B cell (primary cell): ENCODE results near the gene MESP2. TPM values are rescaled to one million over a fixed set of nuclear protein-coding genes. Genes with fewer than 3 reads are reported as not detected.

ENCODE experiments used
- ATAC-seq: fragments of 200-7000 bp; cut with Tn5 transposase; one replicate; pipeline ENCODE4 v1.10.0; 2021; ENCODE audit warnings: low read depth, mild to moderate bottlenecking, moderate number of reproducible peaks, moderate library complexity
- CTCF ChIA-PET: fragments of 350-600 bp; sonication (Branson Sonifier 250); formaldehyde crosslinking; loops from one replicate; lab custom pipeline; 2021; ENCODE audit warnings: antibody characterized with exemption, inconsistent platforms; lab: Charles Lee
- POLR2A ChIA-PET: fragments of 350-600 bp; sonication (Branson Sonifier 250); formaldehyde crosslinking; loops from one replicate; lab custom pipeline; 2021; ENCODE audit warnings: antibody characterized with exemption; lab: Charles Lee
- DNase-seq: peaks from one replicate; pipeline ENCODE4 v3.0.0; 2013
- H2AFZ ChIP-seq: 2 replicates; pipeline ENCODE4 v1.6.1; 2012; ENCODE audit warnings: mild to moderate bottlenecking, low read depth, low read length; ENCODE audit not compliant: insufficient read depth, poor library complexity, severe bottlenecking
- H3K27ac ChIP-seq, 2 donors: 1 replicate in 1 of 2; 2 replicates in 1 of 2; pipeline ENCODE4 v1.5.1; 2012 to 2013; ENCODE audit warnings: low read length in 2 of 2, mild to moderate bottlenecking in 2 of 2, moderate library complexity in 1 of 2
- H3K27me3 ChIP-seq, 4 experiments: fragments of 200-600 bp in 1 of 4; sonication (generic) in 1 of 4; replicated peaks in 1 of 4; 1 replicate in 2 of 4; 2 replicates in 2 of 4; pipeline versions ENCODE4 v1.6.1 to v1.7.0; 2013 to 2016; ENCODE audit warnings: low read length in 3 of 4, mild to moderate bottlenecking in 2 of 4, mixed read lengths in 1 of 4, moderate library complexity in 1 of 4; ENCODE audit not compliant: insufficient read depth in 4 of 4, control insufficient read depth in 3 of 4; ENCODE audit errors: control extremely low read depth in 1 of 4
- H3K36me3 ChIP-seq, 2 experiments: replicated peaks in 1 of 2; 1 replicate in 1 of 2; 2 replicates in 1 of 2; pipeline versions ENCODE4 v1.6.1 to v1.7.1; 2013; ENCODE audit warnings: low read length in 1 of 2; ENCODE audit not compliant: insufficient read depth in 2 of 2, control insufficient read depth in 1 of 2; ENCODE audit errors: control extremely low read depth in 1 of 2, extremely low read depth in 1 of 2
- H3K4me1 ChIP-seq, 2 donors: fragments of 200-600 bp in 1 of 2; sonication (generic) in 1 of 2; 1 replicate in 1 of 2; 2 replicates in 1 of 2; pipeline versions ENCODE4 v1.5.1 to v1.6.1; 2013 to 2017; ENCODE audit warnings: low read length in 2 of 2; ENCODE audit not compliant: control insufficient read depth in 2 of 2, insufficient read depth in 2 of 2
- H3K4me2 ChIP-seq: replicated peaks from 2 replicates; pipeline ENCODE3; 2012; ENCODE audit warnings: mild to moderate bottlenecking, low read depth, low read length; ENCODE audit not compliant: poor library complexity, severe bottlenecking
- H3K4me3 ChIP-seq, 5 experiments: fragments of 200-600 bp in 1 of 5; sonication (generic) in 1 of 5; 1 replicate in 3 of 5; 2 replicates in 2 of 5; pipeline versions ENCODE4 v1.5.1 to v1.7.0; 2011 to 2016; ENCODE audit warnings: low read length in 4 of 5, mild to moderate bottlenecking in 4 of 5, low read depth in 2 of 5, control low read depth in 1 of 5, moderate library complexity in 1 of 5; ENCODE audit not compliant: insufficient read depth in 1 of 5; ENCODE audit errors: control extremely low read depth in 1 of 5, extremely low read depth in 1 of 5
- H3K79me2 ChIP-seq: fragments of 200-600 bp; sonication (generic); one replicate; pipeline ENCODE4 v1.6.0; 2016; ENCODE audit warnings: low read length; ENCODE audit not compliant: control insufficient read depth, insufficient read depth
- H3K9ac ChIP-seq: fragments of 200-600 bp; sonication (generic); 2 replicates; pipeline ENCODE4 v1.6.1; 2017; ENCODE audit warnings: mild to moderate bottlenecking, low read length, moderate library complexity
- H3K9me3 ChIP-seq, 3 donors: one replicate each; pipeline versions ENCODE4 v1.6.1 to v1.7.1; 2013; ENCODE audit warnings: low read length in 2 of 3; ENCODE audit not compliant: control insufficient read depth in 2 of 3, insufficient read depth in 1 of 3; ENCODE audit errors: control extremely low read depth in 1 of 3
- H4K20me1 ChIP-seq: 2 replicates; pipeline ENCODE4 v1.6.0; 2012; ENCODE audit warnings: mild to moderate bottlenecking, low read length; ENCODE audit not compliant: insufficient read depth, control insufficient read depth, poor library complexity, severe bottlenecking
- H3K27ac Mint-ChIP-seq: one replicate; pipeline ENCODE4 v1.8.0; 2021; ENCODE audit warnings: mixed read lengths
- H3K27me3 Mint-ChIP-seq: one replicate; pipeline ENCODE4 v1.8.0; 2021; ENCODE audit warnings: mixed read lengths
- H3K4me1 Mint-ChIP-seq: one replicate; pipeline ENCODE4 v1.8.0; 2021; ENCODE audit warnings: mixed read lengths
- H3K4me3 Mint-ChIP-seq: one replicate; pipeline ENCODE4 v1.8.0; 2021; ENCODE audit warnings: mixed read lengths
- H3K9me3 Mint-ChIP-seq: one replicate; pipeline ENCODE4 v1.8.0; 2022; ENCODE audit warnings: mixed read lengths; ENCODE audit not compliant: insufficient read depth
- CTCF ChIP-seq: fragments of 200-600 bp; IDR thresholded peaks from one replicate; pipeline ENCODE4 v1.8.0; 2022; ENCODE audit warnings: antibody characterized with exemption, mild to moderate bottlenecking
- EZH2 ChIP-seq: IDR thresholded peaks from 2 replicates; pipeline ENCODE4 v1.6.1; 2012; ENCODE audit warnings: borderline replicate concordance, low read depth, mild to moderate bottlenecking, moderate library complexity, low read length; ENCODE audit not compliant: insufficient read depth, poor library complexity, severe bottlenecking
- WGBS: methylation state at CpG from one replicate; pipeline ENCODE4 v1.1.5; 2013; ENCODE audit warnings: missing lambda C conversion rate; ENCODE audit not compliant: insufficient coverage; 5-methylcytosine and 5-hydroxymethylcytosine counted together
- intact Hi-C: fragments of 100-400 bp; cut with micrococcal nuclease; formaldehyde crosslinking; loops from one replicate; pipeline ENCODE4 v1.10.0; 2022
- polyA plus RNA-seq: library from polyadenylated mRNA; depleted of rRNA; stranded (reverse); fragments of >200 nt; gene quantifications from 2 replicates; pipeline ENCODE4 v1.2.3, GENCODE V29; 2012
- total RNA-seq, 2 donors: library from RNA; stranded (reverse); fragments of 120-200 nt in 1 of 2; gene quantifications; 1 replicate in 1 of 2; 2 replicates in 1 of 2; pipeline versions ENCODE4 v1.2.3 to v1.2.4, GENCODE V29; 2013 to 2022

Gene MESP2
- total and polyA plus RNA-seq, 2 donors (not counting 1 experiment from before 2014, with no cell fraction given) = not detected

DNA sequence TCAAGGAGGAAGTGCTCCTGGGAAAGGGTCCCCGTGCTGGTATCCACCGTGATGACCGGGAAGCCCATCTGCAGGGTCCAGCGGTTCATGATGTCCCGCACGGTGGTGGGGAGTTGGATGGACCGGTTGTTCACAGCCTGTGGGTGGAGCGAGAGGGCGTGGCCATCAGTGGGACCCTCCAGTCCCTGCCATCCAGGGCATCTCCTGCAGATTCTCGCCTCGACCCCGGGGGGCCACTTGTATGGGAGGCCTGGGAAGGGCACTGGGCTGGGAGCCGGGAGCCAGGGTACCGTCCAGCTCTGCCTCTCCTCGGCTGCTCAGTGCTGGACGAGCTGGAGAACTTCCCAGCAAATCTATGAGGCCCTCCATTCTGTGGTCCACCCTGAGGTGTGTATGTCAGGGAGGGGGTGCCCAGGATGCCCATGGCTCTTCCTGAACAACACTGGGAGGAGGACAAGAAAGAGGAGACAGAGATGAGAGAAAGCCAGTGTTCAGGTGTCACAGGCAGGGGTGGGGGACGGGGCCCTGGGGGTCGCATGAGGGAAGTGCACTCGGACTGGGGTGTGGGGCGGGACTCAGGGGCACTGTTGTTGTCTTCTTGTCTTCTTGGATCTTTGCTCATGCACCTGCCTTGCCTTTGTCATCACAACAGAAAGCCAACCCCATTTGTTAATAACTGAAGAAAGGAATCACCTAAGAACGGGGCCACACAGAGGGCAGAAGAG is 25.5 kb downstream of the MESP2 start:
- intact Hi-C loops = no loop called here
- POLR2A ChIA-PET = no interaction called here
- Histone ChIP-seq H3K9ac (no peak overlapping the region), H3K27ac (no peak overlapping the region), H2AFZ (no peak overlapping the region), H3K27me3 (no peaks in the 10 kb centered on the region), H3K4me2 (no peak overlapping the region), H3K79me2 (no peaks in the 10 kb centered on the region), H3K4me1 (peaks cover 0 to 8% of the 10 kb centered on the region in 2 donors), H3K4me3 (no peak overlapping the region), H3K36me3 (no peaks in the 10 kb centered on the region), H3K9me3 (peaks cover 0 to 5% (median 0%) of the 10 kb centered on the region in 3 donors), H4K20me1 (no peaks in the 10 kb centered on the region)
- Mint-ChIP-seq H3K27ac (no peak overlapping the region), H3K4me1 (peaks cover 13% of the 10 kb centered on the region), H3K4me3 (no peak overlapping the region), H3K27me3 (no peaks in the 10 kb centered on the region), H3K9me3 (no peaks in the 10 kb centered on the region)
- 95% methylated on average over 19 of the region's 21 CpGs for WGBS
- no peak for TF ChIP-seq EZH2
- DNase-seq (no peak), ATAC-seq (no peak)
- CTCF ChIA-PET = no interaction called here

GRCh38 chr15:89802231-89802928 is 26.2 kb downstream of the MESP2 start:
- H3K36me3 ChIP-seq = no peaks in the 10 kb centered on the region
- no peaks in the 10 kb centered on the region for H3K27me3 ChIP-seq
- H2AFZ ChIP-seq = no peak overlapping the region
- H3K27ac Mint-ChIP-seq = no peak overlapping the region
- CTCF ChIA-PET = no interaction called here
- H3K9me3 Mint-ChIP-seq = no peaks in the 10 kb centered on the region
- no peak overlapping the region for H3K9ac ChIP-seq
- intact Hi-C loops = no loop called here
- H3K79me2 ChIP-seq = no peaks in the 10 kb centered on the region
- peaks cover 0 to 8% of the 10 kb centered on the region in 2 donors for H3K4me1 ChIP-seq
- POLR2A ChIA-PET = no interaction called here
- ATAC-seq = no peak
- H3K4me2 ChIP-seq = no peak overlapping the region
- H4K20me1 ChIP-seq = no peaks in the 10 kb centered on the region
- no peak for DNase-seq
- H3K4me3 ChIP-seq = no peak overlapping the region
- H3K4me1 Mint-ChIP-seq = peaks cover 13% of the 10 kb centered on the region
- 85% methylated on average over 15 of the region's 16 CpGs for WGBS
- TF ChIP-seq EZH2 = no peak
- no peak for TF ChIP-seq CTCF
- H3K4me3 Mint-ChIP-seq = no peak overlapping the region
- H3K27me3 Mint-ChIP-seq = no peaks in the 10 kb centered on the region
- H3K9me3 ChIP-seq = no peaks in the 10 kb centered on the region
- H3K27ac ChIP-seq = no peak overlapping the region
